Cardiac muscle cell (in vitro differentiated cells and primary cell): ENCODE results near the gene CYBA. TPM values are rescaled to one million over a fixed set of nuclear protein-coding genes. Genes with fewer than 3 reads are reported as not detected.

ENCODE experiments used
- DNase-seq, 2 donors: peaks; one replicate each; pipeline versions ENCODE4 v3.0.0 to v3.0.0-alpha.2; 2010 to 2017; ENCODE audit warnings: low read depth in 1 of 2, low spot score in 1 of 2
- H3K27ac ChIP-seq: fragments of 200-600 bp; sonication (generic); 2 replicates; pipeline ENCODE4 v1.5.1; 2016
- H3K27me3 ChIP-seq: fragments of 200-600 bp; sonication (generic); 2 replicates; pipeline ENCODE4 v1.6.0; 2016; ENCODE audit warnings: control low read depth
- H3K36me3 ChIP-seq: fragments of 200-600 bp; sonication (generic); 2 replicates; pipeline ENCODE4 v1.5.1; 2016; ENCODE audit warnings: control low read depth
- H3K4me1 ChIP-seq: fragments of 200-600 bp; sonication (generic); 2 replicates; pipeline ENCODE4 v1.8.1; 2017; ENCODE audit warnings: low read depth, mild to moderate bottlenecking, mixed run types
- H3K4me3 ChIP-seq: fragments of 200-600 bp; sonication (generic); 2 replicates; pipeline ENCODE4 v1.5.1; 2016; ENCODE audit warnings: mild to moderate bottlenecking
- H3K9me3 ChIP-seq: fragments of 200-600 bp; sonication (generic); 2 replicates; pipeline ENCODE4 v1.5.1; 2017; ENCODE audit warnings: low read depth, mild to moderate bottlenecking, control low read depth
- CTCF ChIP-seq: IDR thresholded peaks from 2 replicates; pipeline ENCODE4 v1.5.1; 2012; ENCODE audit warnings: low read depth, mild to moderate bottlenecking, low read length
- polyA plus RNA-seq: library from polyadenylated mRNA; unstranded; fragments of >200 nt; fragmentation: Nextera tagmentation; extraction: Ambion mirVana; gene quantifications from 2 replicates; pipeline ENCODE4 v1.2.1, GENCODE V29; 2016
- total RNA-seq: library from RNA; depleted of rRNA; stranded (reverse); fragments of >200 nt; gene quantifications from 2 replicates; pipeline ENCODE4 v1.2.3, GENCODE V29; 2016

Gene CYBA
- total and polyA plus RNA-seq, 2 experiments from 2014 or later, result 174 to 233 TPM

GRCh38 chr16:88645455-88645854 lies 5.4 kb downstream of the CYBA start:
- Histone ChIP-seq H3K27me3 (no peaks in the 10 kb centered on the region), H3K9me3 (no peaks in the 10 kb centered on the region), H3K4me3 (no peak overlapping the region), H3K4me1 (no peaks in the 10 kb centered on the region), H3K36me3 (no peaks in the 10 kb centered on the region), H3K27ac (no peak overlapping the region)
- no peak for TF ChIP-seq CTCF
- no peak for DNase-seq

DNA sequence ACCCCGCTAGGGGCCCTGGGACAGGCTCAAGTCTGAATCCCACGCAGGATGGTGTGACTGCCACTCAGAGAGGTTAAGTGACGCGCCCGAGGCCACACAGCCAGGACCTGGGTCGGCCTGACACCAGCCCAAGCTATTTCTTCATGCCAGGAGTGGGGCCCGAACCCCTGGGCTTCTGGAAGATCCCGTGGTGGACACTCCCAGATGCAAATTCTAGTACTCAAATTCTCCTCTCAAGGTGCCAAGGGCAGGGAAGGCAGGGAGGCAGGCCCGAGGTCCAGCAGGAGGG lies 7.3 kb downstream of the CYBA start:
- no peak overlapping the region for H3K4me3 ChIP-seq
- DNase-seq, result no peak
- H3K36me3 ChIP-seq, result no peaks in the 10 kb centered on the region
- peaks cover 16% of the 10 kb centered on the region for H3K27me3 ChIP-seq
- no peaks in the 10 kb centered on the region for H3K9me3 ChIP-seq
- TF ChIP-seq CTCF, result no peak
- no peak overlapping the region for H3K27ac ChIP-seq
- H3K4me1 ChIP-seq, result no peaks in the 10 kb centered on the region

DNA sequence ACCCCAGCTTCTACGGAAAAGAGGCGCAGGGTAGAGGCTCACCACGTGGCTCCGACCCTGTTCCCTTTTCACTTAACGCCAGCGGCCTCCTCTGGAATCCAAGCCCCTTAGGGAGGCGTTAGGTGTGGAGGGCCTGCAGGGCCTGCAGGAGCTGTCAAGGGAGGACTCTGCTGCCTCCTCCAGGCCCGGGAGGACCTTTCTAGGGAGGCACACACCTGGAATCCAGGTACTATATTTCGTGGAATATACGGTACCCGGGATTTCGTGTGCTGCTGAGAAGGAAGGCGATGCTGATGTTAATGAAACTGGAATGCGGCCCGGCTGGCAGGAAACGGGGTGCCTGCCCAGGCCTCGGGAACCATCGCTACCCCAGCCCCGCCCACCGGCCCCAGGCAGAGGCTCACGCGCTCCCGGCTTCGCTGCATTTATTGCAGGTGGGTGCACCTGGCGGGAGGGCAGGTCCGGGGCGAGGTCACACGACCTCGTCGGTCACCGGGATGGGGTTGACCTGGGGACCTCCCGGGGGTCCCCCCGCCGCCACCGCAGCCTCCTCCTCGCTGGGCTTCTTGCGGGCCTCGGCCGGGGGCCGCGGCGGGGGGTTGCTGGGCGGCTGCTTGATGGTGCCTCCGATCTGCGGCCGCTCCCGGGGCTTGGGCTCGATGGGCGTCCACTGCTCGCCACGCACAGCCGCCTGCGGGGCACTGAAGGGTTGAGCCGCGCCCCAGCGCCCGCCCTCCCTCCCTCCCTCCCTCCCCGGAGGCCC lies 7.8 kb downstream of the CYBA start:
- Histone ChIP-seq H3K4me1 (no peaks in the 10 kb centered on the region), H3K27ac (no peak overlapping the region), H3K9me3 (no peaks in the 10 kb centered on the region), H3K4me3 (no peak overlapping the region), H3K27me3 (peaks cover 21% of the 10 kb centered on the region), H3K36me3 (no peaks in the 10 kb centered on the region)
- TF ChIP-seq CTCF, result no peak
- no peak for DNase-seq

DNA sequence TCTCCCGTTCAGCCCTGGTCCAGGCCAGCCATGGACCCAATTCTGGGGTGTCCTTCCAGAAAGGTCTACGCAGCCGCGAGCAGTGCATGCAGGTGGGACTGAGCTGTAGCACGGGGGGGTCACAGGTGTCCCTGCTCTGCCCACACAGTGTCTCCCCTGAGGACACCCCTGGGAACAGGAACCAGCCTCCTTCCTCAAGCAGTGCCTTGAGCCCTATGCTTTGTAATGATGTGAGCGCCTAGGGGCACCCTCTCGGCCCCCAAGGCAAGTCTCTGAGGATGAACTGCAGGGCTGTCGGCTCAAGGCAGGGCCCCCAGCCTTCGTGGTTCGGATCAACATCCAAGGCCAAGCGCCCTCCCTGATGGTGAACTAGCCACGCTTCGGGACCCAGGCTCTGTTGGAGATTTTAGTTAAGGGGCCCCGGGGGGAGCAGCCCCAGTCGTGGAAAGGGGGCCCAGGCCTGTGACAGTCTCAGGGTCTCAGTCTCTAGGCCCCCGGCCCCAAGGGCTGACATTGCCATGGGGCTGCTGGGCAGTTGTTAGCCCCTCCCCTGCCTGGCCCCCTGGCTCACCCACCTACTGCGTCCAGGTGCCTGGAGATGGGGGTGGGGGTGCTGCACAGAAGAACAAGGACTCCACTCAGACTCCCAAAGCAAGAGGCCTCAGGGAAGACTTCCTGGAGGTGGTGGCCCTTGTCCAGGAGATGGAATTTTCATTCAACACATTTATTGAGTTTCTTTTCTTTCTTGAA lies 10.2 kb downstream of the CYBA start:
- no peak for TF ChIP-seq CTCF

DNA sequence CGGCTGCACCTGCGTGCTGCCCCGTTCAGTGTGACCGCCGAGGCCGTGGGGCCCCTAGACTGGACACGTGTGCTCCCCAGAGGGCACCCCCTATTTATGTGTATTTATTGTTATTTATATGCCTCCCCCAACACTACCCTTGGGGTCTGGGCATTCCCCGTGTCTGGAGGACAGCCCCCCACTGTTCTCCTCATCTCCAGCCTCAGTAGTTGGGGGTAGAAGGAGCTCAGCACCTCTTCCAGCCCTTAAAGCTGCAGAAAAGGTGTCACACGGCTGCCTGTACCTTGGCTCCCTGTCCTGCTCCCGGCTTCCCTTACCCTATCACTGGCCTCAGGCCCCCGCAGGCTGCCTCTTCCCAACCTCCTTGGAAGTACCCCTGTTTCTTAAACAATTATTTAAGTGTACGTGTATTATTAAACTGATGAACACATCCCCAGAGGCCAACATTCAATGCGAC lies 10.8 kb downstream of the CYBA start:
- no peak overlapping the region for H3K4me3 ChIP-seq
- TF ChIP-seq CTCF, result no peak
- peaks cover 44% of the 10 kb centered on the region for H3K27me3 ChIP-seq
- H3K27ac ChIP-seq, result no peak overlapping the region
- H3K36me3 ChIP-seq, result no peaks in the 10 kb centered on the region
- DNase-seq, result no peak
- H3K4me1 ChIP-seq, result no peaks in the 10 kb centered on the region
- H3K9me3 ChIP-seq, result no peaks in the 10 kb centered on the region

More for the DNA sequence above, 10.2 kb downstream of the CYBA start:
- Histone ChIP-seq H3K9me3 (no peaks in the 10 kb centered on the region), H3K4me1 (no peaks in the 10 kb centered on the region), H3K4me3 (no peak overlapping the region), H3K27me3 (peaks cover 38% of the 10 kb centered on the region), H3K36me3 (no peaks in the 10 kb centered on the region), H3K27ac (no peak overlapping the region)
- DNase-seq, result no peak
